ENCODE data around the gene PSTK. TPM values are rescaled to one million over a fixed set of nuclear protein-coding genes. Genes with fewer than 3 reads are reported as not detected.

PSTK gene
- total and polyA plus RNA-seq, 2 of the 13 experiments (the other 11 are each of a cell fraction or from before 2014, with no cell fraction given) = 8.2 to 9.3 TPM

DNA sequence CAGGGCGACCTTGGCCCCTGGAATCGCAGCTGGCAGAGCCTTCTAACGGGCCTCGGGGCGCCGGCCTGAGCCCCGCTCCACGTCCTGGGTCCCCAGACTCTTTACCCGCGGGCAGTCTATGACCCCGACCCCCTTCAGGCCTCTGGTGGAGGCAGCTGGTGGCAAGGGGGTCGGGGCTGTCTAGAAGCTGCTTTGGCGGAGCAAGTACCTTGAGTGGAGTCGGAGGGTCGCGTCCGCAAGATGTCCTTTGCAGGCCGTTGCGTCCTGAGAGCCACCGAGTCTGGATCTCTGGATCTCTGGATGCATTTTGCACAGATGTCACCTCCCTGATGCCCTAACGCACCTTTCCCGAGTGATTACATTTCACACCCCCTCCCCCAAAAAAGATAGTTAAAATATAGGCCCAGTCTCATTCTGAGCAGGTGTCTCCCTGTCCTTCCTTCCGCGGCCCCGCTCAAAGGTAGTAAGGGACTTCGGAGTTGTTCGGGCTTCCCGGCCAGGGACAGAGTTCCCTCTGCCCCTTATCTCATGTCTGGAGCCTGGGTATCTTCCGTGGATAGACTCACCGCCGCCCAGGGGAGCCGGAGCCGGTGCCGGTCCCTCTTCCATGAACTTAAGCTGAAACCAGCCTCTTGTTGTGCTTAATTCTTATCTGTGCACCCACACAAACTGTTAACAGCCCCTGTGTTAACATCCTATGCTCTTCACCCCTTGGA lies 29.1 kb downstream of the PSTK start (continued):
- TF ChIP-seq, protein P1, sequence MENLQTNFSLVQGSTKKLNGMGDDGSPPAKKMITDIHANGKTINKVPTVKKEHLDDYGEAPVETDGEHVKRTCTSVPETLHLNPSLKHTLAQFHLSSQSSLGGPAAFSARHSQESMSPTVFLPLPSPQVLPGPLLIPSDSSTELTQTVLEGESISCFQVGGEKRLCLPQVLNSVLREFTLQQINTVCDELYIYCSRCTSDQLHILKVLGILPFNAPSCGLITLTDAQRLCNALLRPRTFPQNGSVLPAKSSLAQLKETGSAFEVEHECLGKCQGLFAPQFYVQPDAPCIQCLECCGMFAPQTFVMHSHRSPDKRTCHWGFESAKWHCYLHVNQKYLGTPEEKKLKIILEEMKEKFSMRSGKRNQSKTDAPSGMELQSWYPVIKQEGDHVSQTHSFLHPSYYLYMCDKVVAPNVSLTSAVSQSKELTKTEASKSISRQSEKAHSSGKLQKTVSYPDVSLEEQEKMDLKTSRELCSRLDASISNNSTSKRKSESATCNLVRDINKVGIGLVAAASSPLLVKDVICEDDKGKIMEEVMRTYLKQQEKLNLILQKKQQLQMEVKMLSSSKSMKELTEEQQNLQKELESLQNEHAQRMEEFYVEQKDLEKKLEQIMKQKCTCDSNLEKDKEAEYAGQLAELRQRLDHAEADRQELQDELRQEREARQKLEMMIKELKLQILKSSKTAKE (CRISPR knock-in tag; IDR thresholded peaks at IDR 0.05; ENCODE audit: borderline replicate concordance) = no peak
- no peak for TF ChIP-seq PHF5A (CRISPR knock-in tag; IDR thresholded peaks at IDR 0.05; ENCODE audit: low read depth, unreplicated experiment)
- no peak for TF ChIP-seq KMT2B (CRISPR knock-in tag; IDR thresholded peaks at IDR 0.05)
- 0 out of 2 replicates have a peak, but pooled peaks have one; percentile 2 for TF ChIP-seq KLF15 (CRISPR knock-in tag; IDR thresholded peaks at IDR 0.05; ENCODE audit: borderline replicate concordance)
- TF ChIP-seq ATF7-NPFF (CRISPR knock-in tag; IDR thresholded peaks at IDR 0.05; ENCODE audit: low read depth) = no peak
- TF ChIP-seq, protein P2, sequence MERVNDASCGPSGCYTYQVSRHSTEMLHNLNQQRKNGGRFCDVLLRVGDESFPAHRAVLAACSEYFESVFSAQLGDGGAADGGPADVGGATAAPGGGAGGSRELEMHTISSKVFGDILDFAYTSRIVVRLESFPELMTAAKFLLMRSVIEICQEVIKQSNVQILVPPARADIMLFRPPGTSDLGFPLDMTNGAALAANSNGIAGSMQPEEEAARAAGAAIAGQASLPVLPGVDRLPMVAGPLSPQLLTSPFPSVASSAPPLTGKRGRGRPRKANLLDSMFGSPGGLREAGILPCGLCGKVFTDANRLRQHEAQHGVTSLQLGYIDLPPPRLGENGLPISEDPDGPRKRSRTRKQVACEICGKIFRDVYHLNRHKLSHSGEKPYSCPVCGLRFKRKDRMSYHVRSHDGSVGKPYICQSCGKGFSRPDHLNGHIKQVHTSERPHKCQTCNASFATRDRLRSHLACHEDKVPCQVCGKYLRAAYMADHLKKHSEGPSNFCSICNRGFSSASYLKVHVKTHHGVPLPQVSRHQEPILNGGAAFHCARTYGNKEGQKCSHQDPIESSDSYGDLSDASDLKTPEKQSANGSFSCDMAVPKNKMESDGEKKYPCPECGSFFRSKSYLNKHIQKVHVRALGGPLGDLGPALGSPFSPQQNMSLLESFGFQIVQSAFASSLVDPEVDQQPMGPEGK (CRISPR knock-in tag; IDR thresholded peaks at IDR 0.05) = no peak
- TF ChIP-seq FOXM1 (CRISPR knock-in tag; IDR thresholded peaks at IDR 0.05) = 0 out of 2 replicates have a peak, but pooled peaks have one; percentile 14
- TF ChIP-seq ARNT2 (CRISPR knock-in tag; IDR thresholded peaks at IDR 0.05; ENCODE audit: low read depth) = no peak
- no peak for TF ChIP-seq HNRNPLL (IDR thresholded peaks at IDR 0.05; ENCODE audit: low read depth, low read length, poor library complexity, severe bottlenecking)
- TF ChIP-seq, protein P3, sequence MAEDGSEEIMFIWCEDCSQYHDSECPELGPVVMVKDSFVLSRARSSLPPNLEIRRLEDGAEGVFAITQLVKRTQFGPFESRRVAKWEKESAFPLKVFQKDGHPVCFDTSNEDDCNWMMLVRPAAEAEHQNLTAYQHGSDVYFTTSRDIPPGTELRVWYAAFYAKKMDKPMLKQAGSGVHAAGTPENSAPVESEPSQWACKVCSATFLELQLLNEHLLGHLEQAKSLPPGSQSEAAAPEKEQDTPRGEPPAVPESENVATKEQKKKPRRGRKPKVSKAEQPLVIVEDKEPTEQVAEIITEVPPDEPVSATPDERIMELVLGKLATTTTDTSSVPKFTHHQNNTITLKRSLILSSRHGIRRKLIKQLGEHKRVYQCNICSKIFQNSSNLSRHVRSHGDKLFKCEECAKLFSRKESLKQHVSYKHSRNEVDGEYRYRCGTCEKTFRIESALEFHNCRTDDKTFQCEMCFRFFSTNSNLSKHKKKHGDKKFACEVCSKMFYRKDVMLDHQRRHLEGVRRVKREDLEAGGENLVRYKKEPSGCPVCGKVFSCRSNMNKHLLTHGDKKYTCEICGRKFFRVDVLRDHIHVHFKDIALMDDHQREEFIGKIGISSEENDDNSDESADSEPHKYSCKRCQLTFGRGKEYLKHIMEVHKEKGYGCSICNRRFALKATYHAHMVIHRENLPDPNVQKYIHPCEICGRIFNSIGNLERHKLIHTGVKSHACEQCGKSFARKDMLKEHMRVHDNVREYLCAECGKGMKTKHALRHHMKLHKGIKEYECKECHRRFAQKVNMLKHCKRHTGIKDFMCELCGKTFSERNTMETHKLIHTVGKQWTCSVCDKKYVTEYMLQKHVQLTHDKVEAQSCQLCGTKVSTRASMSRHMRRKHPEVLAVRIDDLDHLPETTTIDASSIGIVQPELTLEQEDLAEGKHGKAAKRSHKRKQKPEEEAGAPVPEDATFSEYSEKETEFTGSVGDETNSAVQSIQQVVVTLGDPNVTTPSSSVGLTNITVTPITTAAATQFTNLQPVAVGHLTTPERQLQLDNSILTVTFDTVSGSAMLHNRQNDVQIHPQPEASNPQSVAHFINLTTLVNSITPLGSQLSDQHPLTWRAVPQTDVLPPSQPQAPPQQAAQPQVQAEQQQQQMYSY (CRISPR knock-in tag; IDR thresholded peaks at IDR 0.05) = 0 out of 2 replicates have a peak, but pooled peaks have one; percentile 49
- 0 out of 2 replicates have a peak, but pooled peaks have one; percentile 49 for TF ChIP-seq NR1H2 (CRISPR knock-in tag; IDR thresholded peaks at IDR 0.05; ENCODE audit: borderline replicate concordance, low read depth)
- TF ChIP-seq, protein P4, sequence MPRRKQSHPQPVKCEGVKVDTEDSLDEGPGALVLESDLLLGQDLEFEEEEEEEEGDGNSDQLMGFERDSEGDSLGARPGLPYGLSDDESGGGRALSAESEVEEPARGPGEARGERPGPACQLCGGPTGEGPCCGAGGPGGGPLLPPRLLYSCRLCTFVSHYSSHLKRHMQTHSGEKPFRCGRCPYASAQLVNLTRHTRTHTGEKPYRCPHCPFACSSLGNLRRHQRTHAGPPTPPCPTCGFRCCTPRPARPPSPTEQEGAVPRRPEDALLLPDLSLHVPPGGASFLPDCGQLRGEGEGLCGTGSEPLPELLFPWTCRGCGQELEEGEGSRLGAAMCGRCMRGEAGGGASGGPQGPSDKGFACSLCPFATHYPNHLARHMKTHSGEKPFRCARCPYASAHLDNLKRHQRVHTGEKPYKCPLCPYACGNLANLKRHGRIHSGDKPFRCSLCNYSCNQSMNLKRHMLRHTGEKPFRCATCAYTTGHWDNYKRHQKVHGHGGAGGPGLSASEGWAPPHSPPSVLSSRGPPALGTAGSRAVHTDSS (CRISPR knock-in tag; conservative IDR thresholded peaks at IDR 0.05) = no peak
- 0 out of 2 replicates have a peak, but pooled peaks have one; percentile 2 for TF ChIP-seq ZNF777 (CRISPR knock-in tag; IDR thresholded peaks at IDR 0.05)
- TF ChIP-seq ZNF12 (CRISPR knock-in tag; IDR thresholded peaks at IDR 0.05) = peak; percentile 4; the same call in 1 of the 2 replicates
- TF ChIP-seq, protein P5, sequence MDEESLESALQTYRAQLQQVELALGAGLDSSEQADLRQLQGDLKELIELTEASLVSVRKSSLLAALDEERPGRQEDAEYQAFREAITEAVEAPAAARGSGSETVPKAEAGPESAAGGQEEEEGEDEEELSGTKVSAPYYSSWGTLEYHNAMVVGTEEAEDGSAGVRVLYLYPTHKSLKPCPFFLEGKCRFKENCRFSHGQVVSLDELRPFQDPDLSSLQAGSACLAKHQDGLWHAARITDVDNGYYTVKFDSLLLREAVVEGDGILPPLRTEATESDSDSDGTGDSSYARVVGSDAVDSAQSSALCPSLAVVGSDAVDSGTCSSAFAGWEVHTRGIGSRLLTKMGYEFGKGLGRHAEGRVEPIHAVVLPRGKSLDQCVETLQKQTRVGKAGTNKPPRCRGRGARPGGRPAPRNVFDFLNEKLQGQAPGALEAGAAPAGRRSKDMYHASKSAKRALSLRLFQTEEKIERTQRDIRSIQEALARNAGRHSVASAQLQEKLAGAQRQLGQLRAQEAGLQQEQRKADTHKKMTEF (CRISPR knock-in tag; IDR thresholded peaks at IDR 0.05) = 0 out of 2 replicates have a peak, but pooled peaks have one; percentile 45
- TF ChIP-seq ZNF235 (CRISPR knock-in tag; IDR thresholded peaks at IDR 0.05; ENCODE audit: borderline replicate concordance) = no peak
